GOT3 (cell line): Measurements from ENCODE around the gene P2RX6.

Source experiments
- DNase-seq: peaks from one replicate; lab custom pipeline; 2025; ENCODE audit warnings: mixed read lengths; lab: John Stamatoyannopoulos, UW

Gene P2RX6

GRCh38 chr22:21012446-21013407, 2.2 kb upstream of the P2RX6 start:
- no peak for DNase-seq

GRCh38 chr22:21013657-21014201, 1.2 kb upstream of the P2RX6 start:
- no peak for DNase-seq

GRCh38 chr22:21014202-21014725, 701 bp upstream of the P2RX6 start:
- DNase-seq: peak; percentile 73

GRCh38 chr22:21015466-21016006, 571 bp downstream of the P2RX6 start:
- no peak for DNase-seq

GRCh38 chr22:21016644-21017420, 1.9 kb downstream of the P2RX6 start:
- DNase-seq: no peak

GRCh38 chr22:21018314-21018713, 3.3 kb downstream of the P2RX6 start:
- no peak for DNase-seq

- no peak for DNase-seq
Measured at GRCh38 chr22:21020802-21021429, 6.0 kb downstream of the P2RX6 start.

GRCh38 chr22:21022507-21022906, 7.5 kb downstream of the P2RX6 start:
- no peak for DNase-seq

GRCh38 chr22:21022955-21023614, 8.1 kb downstream of the P2RX6 start:
- DNase-seq: no peak

- no peak for DNase-seq
Measured at GRCh38 chr22:21025266-21025665, 10.3 kb downstream of the P2RX6 start.

- DNase-seq: no peak
Measured at GRCh38 chr22:21025763-21026755, 11.1 kb downstream of the P2RX6 start.

GRCh38 chr22:21026783-21027692, 12.1 kb downstream of the P2RX6 start:
- no peak for DNase-seq

GRCh38 chr22:21028277-21029251, 13.6 kb downstream of the P2RX6 start:
- no peak for DNase-seq

- no peak for DNase-seq
Measured at GRCh38 chr22:21029486-21030025, 14.6 kb downstream of the P2RX6 start.

GRCh38 chr22:21030032-21030431, 15.1 kb downstream of the P2RX6 start:
- no peak for DNase-seq

GRCh38 chr22:21030621-21031544, 15.9 kb downstream of the P2RX6 start:
- no peak for DNase-seq
